Activated T-cell treated with anti-CD3 and anti-CD28 coated beads, Interleukin-2, amount 50 U/mL, for 4 hours (primary cell): ENCODE data around the gene CSGALNACT2. TPM values are rescaled to one million over a fixed set of nuclear protein-coding genes. Genes with fewer than 3 reads are reported as not detected.

Source experiments
- ATAC-seq, 2 donors: fragments of 200-7000 bp; cut with Tn5 transposase; one replicate each; pipeline ENCODE4 v1.10.0; 2021
- DNase-seq: peaks from one replicate; pipeline ENCODE4 v3.0.0-alpha.2; 2020
- H3K27me3 Mint-ChIP-seq: one replicate; pipeline ENCODE4 v1.8.0; 2021; ENCODE audit warnings: low read depth, mixed read lengths
- H3K36me3 Mint-ChIP-seq: one replicate; pipeline ENCODE4 v1.8.0; 2022; ENCODE audit warnings: mixed read lengths; ENCODE audit not compliant: insufficient read depth
- H3K4me1 Mint-ChIP-seq: one replicate; pipeline ENCODE4 v1.8.0; 2021; ENCODE audit warnings: low read depth, mixed read lengths
- H3K4me3 Mint-ChIP-seq: one replicate; pipeline ENCODE4 v1.8.0; 2021; ENCODE audit warnings: mild to moderate bottlenecking, moderate library complexity, mixed read lengths
- H3K9me3 Mint-ChIP-seq: one replicate; pipeline ENCODE4 v1.8.0; 2021; ENCODE audit warnings: mixed read lengths
- total RNA-seq, 3 donors: library from RNA; stranded (reverse); gene quantifications; one replicate each; pipeline ENCODE4 v1.2.1, GENCODE V29; 2021

CSGALNACT2 gene
- total RNA-seq, 3 donors from 2014 or later, result 14.7 to 19.5 (median 15.5) TPM

DNA sequence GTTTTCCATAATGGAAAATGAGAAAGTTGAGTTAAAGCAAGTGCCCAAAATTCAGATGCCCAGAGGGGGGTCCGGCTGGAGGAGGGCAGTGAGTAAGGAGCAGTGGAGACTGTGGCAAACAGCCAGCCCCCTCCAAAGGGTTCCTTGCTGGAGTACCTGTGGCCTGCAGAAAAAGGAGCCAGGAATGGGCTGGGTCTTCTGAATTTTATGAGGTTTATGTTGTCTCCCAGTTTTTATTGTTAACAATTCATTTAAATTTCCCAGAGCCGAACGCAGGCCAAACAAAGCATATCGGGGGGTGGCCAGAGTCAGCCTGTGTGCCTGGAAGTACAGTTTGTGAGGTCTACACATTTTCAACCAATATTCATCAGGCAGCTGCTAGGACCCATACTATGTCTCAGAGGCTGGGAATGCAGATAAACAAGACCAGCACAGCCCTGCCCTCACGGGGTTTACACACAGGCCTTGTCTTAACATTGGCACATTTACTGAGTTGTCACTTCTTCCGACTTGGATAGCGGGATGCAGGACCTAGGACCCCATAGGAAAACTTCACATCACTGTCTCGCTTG lies 12.9 kb upstream of the CSGALNACT2 start:
- DNase-seq, result no peak
- Mint-ChIP-seq H3K4me3 (no peak overlapping the region), H3K4me1 (peaks cover 43% of the 10 kb centered on the region)

DNA sequence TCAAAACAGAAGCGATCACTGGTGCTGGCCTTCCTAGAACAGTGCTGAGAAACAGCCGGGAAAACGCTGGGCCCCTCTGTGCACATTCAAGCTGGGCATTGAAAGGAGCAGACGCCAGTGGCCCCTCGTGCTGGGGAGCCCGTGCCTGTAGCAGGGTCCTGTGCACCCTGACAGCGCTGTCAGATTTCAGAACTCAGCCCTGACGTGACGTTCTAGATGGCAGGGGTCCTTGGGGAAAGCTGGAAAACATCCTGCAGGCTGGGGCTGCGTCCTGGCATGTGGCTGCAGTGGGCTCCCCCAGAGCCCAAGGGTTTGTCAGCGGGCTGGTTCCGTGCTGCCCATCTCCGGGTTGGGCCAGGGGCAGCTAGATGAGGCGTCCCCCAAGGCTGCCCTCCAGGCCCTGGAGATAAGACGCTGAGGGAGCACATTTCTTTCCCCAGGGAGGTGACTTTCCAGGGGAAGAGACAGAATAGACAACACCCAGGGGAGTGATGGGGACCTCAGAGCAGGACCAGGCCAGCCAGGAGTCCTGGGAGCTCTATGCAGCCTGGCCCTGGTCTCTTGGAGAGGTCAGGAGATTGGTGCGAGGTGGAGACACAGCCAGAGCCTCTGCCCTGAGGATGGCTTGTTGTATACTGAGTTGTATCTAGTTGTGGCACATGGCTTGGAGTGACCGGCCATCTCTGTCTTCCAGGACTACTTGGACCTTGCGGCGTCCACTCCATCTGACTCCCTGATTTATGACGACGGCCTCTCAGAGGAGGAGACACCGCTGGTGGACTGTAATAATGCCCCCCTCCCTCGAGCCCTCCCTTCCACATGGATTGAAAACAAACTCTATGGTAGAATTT lies 12.1 kb upstream of the CSGALNACT2 start:
- ATAC-seq (no peak), DNase-seq (no peak)
- Mint-ChIP-seq H3K9me3 (no peaks in the 10 kb centered on the region), H3K4me3 (no peak overlapping the region), H3K4me1 (peaks cover 36% of the 10 kb centered on the region), H3K27me3 (no peaks in the 10 kb centered on the region), H3K36me3 (no peaks in the 10 kb centered on the region)

More for the DNA sequence above, 12.9 kb upstream of the CSGALNACT2 start:
- H3K27me3 Mint-ChIP-seq, result no peaks in the 10 kb centered on the region
- ATAC-seq, result no peak
- no peaks in the 10 kb centered on the region for H3K36me3 Mint-ChIP-seq
- H3K9me3 Mint-ChIP-seq, result no peaks in the 10 kb centered on the region

DNA sequence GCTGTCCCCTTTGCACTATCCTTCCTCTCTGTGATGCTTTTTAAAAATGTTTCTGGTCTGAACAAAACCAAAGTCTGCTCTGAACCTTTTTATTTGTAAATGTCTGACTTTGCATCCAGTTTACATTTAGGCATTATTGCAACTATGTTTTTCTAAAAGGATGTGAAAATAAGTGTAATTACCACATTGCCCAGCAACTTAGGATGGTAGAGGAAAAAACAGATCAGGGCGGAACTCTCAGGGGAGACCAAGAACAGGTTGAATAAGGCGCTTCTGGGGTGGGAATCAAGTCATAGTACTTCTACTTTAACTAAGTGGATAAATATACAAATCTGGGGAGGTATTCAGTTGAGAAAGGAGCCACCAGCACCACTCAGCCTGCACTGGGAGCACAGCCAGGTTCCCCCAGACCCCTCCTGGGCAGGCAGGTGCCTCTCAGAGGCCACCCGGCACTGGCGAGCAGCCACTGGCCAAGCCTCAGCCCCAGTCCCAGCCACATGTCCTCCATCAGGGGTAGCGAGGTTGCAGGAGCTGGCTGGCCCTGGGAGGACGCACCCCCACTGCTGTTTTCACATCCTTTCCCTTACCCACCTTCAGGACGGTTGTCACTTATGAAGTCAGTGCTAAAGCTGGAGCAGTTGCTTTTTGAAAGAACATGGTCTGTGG lies 11.4 kb upstream of the CSGALNACT2 start:
- H3K9me3 Mint-ChIP-seq, result no peaks in the 10 kb centered on the region
- H3K27me3 Mint-ChIP-seq, result no peaks in the 10 kb centered on the region
- no peak for DNase-seq
- ATAC-seq, result no peak
- H3K36me3 Mint-ChIP-seq, result no peaks in the 10 kb centered on the region
- no peak overlapping the region for H3K4me3 Mint-ChIP-seq
- H3K4me1 Mint-ChIP-seq, result peaks cover 28% of the 10 kb centered on the region

DNA sequence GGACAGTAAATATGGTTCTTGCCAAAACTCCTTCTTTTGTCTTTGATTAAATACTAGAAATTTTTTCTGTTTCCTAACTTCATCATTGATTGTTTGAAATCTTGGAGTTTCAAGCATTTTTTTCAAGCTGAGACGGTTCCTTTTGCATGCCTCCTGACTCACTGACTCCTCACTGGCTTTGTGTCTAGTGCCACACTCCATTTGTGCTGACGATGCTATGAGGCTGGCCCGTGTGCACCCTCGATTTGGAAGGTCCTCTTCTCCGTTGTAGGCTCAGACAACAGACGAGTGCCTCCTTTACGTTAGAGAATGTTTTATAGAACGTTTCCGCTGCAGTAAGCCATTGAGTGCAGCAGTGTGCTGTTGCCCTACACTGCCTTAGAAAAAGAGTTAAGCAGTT lies 10.8 kb upstream of the CSGALNACT2 start:
- ATAC-seq, result no peak
- H3K27me3 Mint-ChIP-seq, result no peaks in the 10 kb centered on the region
- peaks cover 22% of the 10 kb centered on the region for H3K4me1 Mint-ChIP-seq
- no peak for DNase-seq
- no peak overlapping the region for H3K4me3 Mint-ChIP-seq
- no peaks in the 10 kb centered on the region for H3K9me3 Mint-ChIP-seq
- no peaks in the 10 kb centered on the region for H3K36me3 Mint-ChIP-seq

DNA sequence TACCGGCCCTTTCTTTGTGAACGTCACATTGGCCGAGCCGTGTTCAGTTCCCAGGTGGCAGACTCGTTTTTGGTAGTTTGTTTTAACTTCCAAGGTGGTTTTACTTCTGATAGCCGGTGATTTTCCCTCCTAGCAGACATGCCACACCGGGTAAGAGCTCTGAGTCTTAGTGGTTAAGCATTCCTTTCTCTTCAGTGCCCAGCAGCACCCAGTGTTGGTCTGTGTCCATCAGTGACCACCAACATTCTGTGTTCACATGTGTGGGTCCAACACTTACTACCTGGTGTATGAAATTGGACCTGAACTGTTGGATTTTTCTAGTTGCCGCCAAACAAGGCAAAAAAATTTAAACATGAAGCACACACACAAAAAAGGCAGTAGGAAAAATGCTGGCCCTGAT lies 9.9 kb upstream of the CSGALNACT2 start:
- Mint-ChIP-seq H3K4me1 (peaks cover 17% of the 10 kb centered on the region), H3K27me3 (no peaks in the 10 kb centered on the region), H3K4me3 (no peak overlapping the region), H3K36me3 (no peaks in the 10 kb centered on the region), H3K9me3 (no peaks in the 10 kb centered on the region)
- DNase-seq, result no peak
- no peak for ATAC-seq

DNA sequence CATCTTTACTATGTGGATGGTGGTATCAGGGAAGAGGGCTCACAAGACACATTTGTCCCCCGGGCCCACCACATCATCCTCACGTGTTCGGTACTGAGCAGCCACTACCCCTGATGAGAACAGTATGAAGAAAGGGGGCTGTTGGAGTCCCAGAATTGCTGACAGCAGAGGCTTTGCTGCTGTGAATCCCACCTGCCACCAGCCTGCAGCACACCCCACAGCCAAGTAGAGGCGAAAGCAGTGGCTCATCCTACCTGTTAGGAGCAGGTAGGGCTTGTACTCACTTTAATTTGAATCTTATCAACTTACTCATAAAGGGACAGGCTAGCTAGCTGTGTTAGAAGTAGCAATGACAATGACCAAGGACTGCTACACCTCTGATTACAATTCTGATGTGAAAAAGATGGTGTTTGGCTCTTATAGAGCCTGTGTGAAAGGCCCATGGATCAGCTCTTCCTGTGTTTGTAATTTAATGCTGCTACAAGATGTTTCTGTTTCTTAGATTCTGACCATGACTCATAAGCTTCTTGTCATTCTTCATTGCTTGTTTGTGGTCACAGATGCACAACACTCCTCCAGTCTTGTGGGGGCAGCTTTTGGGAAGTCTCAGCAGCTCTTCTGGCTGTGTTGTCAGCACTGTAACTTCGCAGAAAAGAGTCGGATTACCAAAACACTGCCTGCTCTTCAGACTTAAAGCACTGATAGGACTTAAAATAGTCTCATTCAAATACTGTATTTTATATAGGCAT lies 9.1 kb upstream of the CSGALNACT2 start:
- Mint-ChIP-seq H3K9me3 (no peaks in the 10 kb centered on the region), H3K4me3 (no peak overlapping the region), H3K27me3 (no peaks in the 10 kb centered on the region), H3K36me3 (no peaks in the 10 kb centered on the region), H3K4me1 (peaks cover 17% of the 10 kb centered on the region)
- no peak for DNase-seq
- ATAC-seq, result peak; percentile 80 to 84

DNA sequence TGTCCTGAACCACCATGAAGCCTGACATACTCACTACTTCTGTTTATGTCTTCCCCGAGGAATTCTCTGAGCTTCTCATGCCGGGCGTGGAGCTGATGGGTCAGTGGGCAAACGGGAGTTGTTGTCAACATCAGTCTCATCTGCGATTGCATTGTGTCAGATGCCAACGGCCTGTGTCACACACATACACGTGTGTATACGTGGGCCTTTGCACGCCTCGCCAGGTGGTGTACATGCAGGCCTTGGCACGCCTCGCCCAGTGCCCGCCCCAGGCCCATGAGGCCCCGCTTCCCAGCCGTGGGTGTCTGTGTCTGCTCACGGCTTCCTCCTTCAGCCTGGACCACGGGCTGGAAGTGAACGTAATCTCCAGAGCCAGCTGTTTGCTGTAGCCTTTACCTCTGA lies 7.5 kb upstream of the CSGALNACT2 start:
- Mint-ChIP-seq H3K4me1 (peaks cover 20% of the 10 kb centered on the region), H3K9me3 (no peaks in the 10 kb centered on the region), H3K27me3 (no peaks in the 10 kb centered on the region)

DNA sequence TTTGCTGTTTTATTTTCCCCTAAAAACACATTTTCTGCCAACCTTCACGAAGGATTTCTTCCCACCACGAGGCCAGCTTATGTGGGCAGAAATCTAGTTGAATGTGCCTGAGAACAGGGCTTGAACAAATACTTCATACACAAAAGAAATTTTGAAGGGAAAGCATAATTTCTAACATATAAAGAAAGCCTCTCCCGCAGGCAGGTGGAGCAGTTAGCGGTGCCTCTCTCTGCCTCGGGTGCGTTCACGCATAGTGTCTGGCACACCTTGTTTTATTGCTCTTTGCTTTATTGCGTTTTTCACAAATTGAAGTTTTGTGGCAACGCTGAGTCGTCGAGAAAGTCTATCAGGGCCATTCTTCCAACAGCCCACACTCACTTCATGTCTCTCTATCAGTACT lies 7.0 kb upstream of the CSGALNACT2 start:
- no peak for ATAC-seq
- H3K4me1 Mint-ChIP-seq, result peaks cover 24% of the 10 kb centered on the region

More for the DNA sequence above, 7.5 kb upstream of the CSGALNACT2 start:
- DNase-seq (no peak), ATAC-seq (no peak)
- Mint-ChIP-seq H3K4me3 (no peak overlapping the region), H3K36me3 (no peaks in the 10 kb centered on the region)

DNA sequence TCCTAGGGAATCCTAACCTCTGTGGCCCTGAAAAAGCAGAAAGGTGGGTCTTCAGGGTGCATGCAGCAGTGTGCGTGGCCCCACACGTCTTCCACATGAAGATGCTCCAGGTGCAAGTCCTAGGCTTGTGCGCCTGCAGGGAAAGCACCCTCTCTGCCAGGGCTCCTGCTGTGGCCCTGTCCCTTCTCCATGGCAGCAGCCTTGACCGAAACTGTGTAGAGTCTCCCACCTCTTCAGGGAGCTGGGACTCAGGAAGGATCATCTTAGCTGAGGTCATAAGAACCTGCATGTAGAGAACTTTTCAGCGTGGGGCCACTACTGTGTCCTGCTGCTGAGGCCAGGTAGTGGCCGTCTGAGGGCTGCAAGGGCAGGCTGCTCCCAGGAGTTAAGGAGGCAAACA lies 6.3 kb upstream of the CSGALNACT2 start:
- no peaks in the 10 kb centered on the region for H3K9me3 Mint-ChIP-seq
- no peaks in the 10 kb centered on the region for H3K27me3 Mint-ChIP-seq
- ATAC-seq (no peak), DNase-seq (no peak)
- peaks cover 22% of the 10 kb centered on the region for H3K4me1 Mint-ChIP-seq
- H3K4me3 Mint-ChIP-seq, result no peak overlapping the region
- H3K36me3 Mint-ChIP-seq, result peaks cover 2% of the 10 kb centered on the region

More for the DNA sequence above, 7.0 kb upstream of the CSGALNACT2 start:
- peaks cover 2% of the 10 kb centered on the region for H3K36me3 Mint-ChIP-seq
- H3K27me3 Mint-ChIP-seq, result no peaks in the 10 kb centered on the region
- H3K9me3 Mint-ChIP-seq, result no peaks in the 10 kb centered on the region
- no peak for DNase-seq
- H3K4me3 Mint-ChIP-seq, result no peak overlapping the region

DNA sequence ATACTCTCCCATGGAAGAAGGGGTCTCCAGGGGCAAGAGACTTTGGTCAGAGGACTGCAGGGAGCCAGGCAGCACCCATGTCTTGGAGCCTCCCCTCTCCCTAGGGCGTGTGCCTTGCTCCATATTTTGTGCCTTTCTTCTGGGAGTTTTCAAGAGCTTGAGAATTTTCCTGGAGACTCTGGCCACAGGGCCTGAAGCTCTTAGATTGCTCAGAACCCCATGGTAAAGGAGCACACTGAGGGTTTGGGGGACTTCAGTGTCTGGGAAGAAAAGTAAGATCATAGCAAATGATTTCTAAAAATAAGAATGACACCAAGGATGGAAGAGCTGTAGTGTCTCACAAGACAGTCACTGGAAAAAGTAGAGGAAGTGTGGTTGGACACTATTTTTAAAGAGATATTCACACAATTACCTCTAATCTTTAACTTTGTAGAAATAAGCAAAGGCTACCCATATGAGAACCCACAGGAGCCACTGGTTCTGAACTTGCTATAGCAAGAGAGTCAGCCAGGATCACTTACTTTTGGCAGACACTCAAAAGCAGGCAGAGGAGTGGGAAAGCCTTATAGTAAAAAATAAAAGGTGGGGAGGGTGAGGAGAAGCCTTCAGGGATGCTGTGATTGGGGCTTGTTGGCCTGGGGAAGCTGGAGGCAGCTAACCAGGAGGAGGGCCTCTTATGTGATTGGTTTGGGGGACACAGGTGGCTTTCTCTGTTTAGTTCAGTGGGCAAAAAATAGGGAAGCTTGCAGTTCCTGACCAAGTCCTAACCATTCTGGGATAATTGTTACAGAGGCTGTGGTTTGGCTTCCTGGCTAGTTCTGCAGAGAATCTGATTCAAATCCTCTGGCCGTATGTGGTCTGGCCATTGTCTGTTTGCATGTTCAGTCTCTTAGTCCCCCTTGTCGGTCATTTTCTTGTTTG lies 5.1 kb upstream of the CSGALNACT2 start:
- DNase-seq (no peak), ATAC-seq (no peak)
- Mint-ChIP-seq H3K36me3 (peaks cover 2% of the 10 kb centered on the region), H3K4me1 (peaks cover 25% of the 10 kb centered on the region), H3K4me3 (no peak overlapping the region), H3K9me3 (no peaks in the 10 kb centered on the region), H3K27me3 (no peaks in the 10 kb centered on the region)

DNA sequence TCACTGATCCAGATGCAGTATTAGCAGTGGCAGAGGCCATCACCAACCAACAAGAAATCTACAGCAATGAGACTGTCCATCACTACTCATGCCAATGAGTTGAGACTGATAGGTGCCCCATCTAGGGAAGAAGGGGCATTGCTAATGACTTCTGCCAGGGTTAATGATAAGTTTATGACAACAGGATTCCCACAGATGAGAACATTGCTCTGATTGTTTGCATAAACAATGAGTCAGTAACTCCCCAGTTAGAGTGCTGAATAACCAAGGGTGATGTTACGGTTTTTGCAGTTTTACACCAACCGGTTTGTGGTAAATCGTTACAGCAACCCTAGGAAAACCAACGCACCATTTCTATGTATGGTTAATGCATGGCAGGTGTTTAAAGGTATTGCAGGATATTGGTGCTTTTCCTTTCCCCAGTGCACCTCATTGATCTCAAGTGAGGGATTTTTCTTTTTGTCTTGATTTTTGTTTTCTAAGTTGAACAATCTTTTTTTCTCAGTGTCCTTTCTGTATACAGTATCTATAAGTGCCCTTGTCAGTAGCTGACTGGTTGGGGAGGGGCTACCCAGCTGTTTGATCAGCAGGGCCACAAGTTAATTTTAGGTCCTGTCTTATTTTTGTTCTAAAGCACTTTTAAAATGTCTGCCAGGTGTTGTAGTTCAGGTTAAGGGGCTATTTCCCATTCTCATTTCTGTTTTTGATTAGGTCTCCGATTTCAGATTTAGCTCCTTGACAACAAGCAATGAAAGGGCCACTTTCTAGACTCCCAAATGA lies 3.9 kb upstream of the CSGALNACT2 start:
- no peak for ATAC-seq
- Mint-ChIP-seq H3K4me1 (peaks cover 24% of the 10 kb centered on the region), H3K36me3 (peaks cover 2% of the 10 kb centered on the region), H3K4me3 (no peak overlapping the region), H3K27me3 (no peaks in the 10 kb centered on the region), H3K9me3 (no peaks in the 10 kb centered on the region)
- no peak for DNase-seq

DNA sequence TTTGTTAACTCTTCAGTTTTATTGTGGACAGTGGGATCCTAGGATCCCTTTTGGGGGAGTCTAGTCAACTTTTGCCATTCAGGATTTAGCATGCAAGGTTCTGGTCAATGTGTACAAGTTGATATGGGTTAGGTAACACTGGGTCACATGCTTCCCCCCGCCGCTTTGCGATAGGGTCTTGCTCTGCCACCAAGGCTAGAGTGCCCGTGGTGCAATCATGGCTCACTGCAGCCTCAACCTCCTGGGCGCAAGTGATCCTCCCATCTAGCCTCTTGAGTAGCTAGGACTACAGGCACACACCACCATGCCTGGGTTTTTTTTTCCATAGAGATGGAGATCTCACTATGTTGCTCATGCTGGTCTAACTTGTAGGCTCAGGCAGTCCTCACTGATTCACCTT lies 3.2 kb upstream of the CSGALNACT2 start:
- H3K9me3 Mint-ChIP-seq, result no peaks in the 10 kb centered on the region
- DNase-seq, result no peak
- H3K4me1 Mint-ChIP-seq, result peaks cover 28% of the 10 kb centered on the region
- peaks cover 2% of the 10 kb centered on the region for H3K36me3 Mint-ChIP-seq
- no peaks in the 10 kb centered on the region for H3K27me3 Mint-ChIP-seq
- no peak for ATAC-seq
- no peak overlapping the region for H3K4me3 Mint-ChIP-seq

DNA sequence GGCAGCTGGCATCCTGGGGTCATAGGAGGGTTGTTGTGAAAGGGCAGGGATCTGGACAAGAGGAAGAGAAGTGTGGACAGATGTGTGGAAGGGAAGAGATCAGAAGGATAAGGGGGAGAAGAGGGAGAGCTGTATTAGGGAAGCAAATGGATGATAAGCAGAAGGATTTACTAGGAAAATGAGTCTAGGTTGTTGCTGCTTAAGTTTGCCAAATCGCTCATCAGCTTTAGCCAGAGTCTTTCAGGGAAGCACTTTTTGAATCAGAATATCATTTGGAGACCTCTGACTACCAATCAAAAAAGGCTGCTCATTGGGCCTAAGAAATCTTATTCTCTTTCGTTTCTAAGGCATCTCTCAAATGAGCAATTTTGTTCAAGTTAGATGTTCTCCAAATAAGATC lies 2.6 kb upstream of the CSGALNACT2 start:
- H3K36me3 Mint-ChIP-seq, result peaks cover 4% of the 10 kb centered on the region
- H3K9me3 Mint-ChIP-seq, result no peaks in the 10 kb centered on the region
- ATAC-seq (no peak), DNase-seq (no peak)
- peak overlapping the region; percentile 92 for H3K4me3 Mint-ChIP-seq
- H3K27me3 Mint-ChIP-seq, result no peaks in the 10 kb centered on the region
- H3K4me1 Mint-ChIP-seq, result peaks cover 33% of the 10 kb centered on the region
